Spleen (tissue), 7 donors: ENCODE measurements around the gene SASH3.

Experiments used
- POLR2A ChIP-seq, 3 donors: fragments of 450-650 bp; IDR thresholded peaks; one replicate each; pipeline ENCODE4 v1.5.1; 2017; ENCODE audit warnings: antibody characterized with exemption in 3 of 3, mild to moderate bottlenecking in 1 of 3
- POLR2AphosphoS5 ChIP-seq, 3 donors: sonication (generic); formaldehyde crosslinking; IDR thresholded peaks; one replicate each; pipeline ENCODE4 v1.5.1; 2017; ENCODE audit warnings: antibody characterized with exemption in 3 of 3
- TF ChIP-seq, protein P1 (sequence below), 11 experiments: fragments of 200-600 bp in 7 of 11; fragments of 450-650 bp in 4 of 11; sonication (generic) in 4 of 11; IDR thresholded peaks in 8 of 11; conservative IDR thresholded peaks in 3 of 11; 1 replicate in 7 of 11; 2 replicates in 4 of 11; pipeline versions ENCODE4 v1.4.0 to v1.8.0; 2016 to 2021; ENCODE audit warnings: antibody characterized with exemption in 11 of 11, inconsistent platforms in 4 of 11, mild to moderate bottlenecking in 1 of 11
- donor health status: DM: no; HTN: no; CAD: no; lungs with moderate emphysema.
- donor health status: DM: no; HTN: no; CAD: no.
- donor health status: DM: no; HTN: no; CAD: no.

DNA sequence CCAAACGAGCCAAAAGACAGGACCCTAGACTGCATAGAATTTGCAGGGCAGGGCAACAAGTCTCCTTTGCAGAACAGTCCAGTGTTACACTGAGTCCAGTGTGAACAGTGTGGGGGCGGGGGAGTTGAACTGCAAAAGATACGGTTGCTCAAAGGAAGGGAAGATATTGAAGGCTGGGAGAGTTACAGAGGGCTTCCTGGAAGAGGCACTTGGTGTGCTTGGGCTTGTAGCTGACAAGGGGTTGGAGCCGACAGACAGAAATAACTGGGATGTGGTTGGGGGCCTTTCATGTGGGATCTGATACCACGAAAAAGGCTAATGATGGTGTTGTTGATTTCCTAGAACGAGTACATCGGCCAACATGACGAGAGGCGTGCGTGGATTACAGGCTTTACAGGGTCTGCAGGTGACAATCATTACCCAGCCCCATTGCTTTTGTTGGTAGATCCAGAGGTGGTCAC lies 34.9 kb upstream of the SASH3 start:
- no peak for TF ChIP-seq POLR2A (IDR thresholded peaks at IDR 0.05)
- TF ChIP-seq, protein P1, sequence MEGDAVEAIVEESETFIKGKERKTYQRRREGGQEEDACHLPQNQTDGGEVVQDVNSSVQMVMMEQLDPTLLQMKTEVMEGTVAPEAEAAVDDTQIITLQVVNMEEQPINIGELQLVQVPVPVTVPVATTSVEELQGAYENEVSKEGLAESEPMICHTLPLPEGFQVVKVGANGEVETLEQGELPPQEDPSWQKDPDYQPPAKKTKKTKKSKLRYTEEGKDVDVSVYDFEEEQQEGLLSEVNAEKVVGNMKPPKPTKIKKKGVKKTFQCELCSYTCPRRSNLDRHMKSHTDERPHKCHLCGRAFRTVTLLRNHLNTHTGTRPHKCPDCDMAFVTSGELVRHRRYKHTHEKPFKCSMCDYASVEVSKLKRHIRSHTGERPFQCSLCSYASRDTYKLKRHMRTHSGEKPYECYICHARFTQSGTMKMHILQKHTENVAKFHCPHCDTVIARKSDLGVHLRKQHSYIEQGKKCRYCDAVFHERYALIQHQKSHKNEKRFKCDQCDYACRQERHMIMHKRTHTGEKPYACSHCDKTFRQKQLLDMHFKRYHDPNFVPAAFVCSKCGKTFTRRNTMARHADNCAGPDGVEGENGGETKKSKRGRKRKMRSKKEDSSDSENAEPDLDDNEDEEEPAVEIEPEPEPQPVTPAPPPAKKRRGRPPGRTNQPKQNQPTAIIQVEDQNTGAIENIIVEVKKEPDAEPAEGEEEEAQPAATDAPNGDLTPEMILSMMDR (IDR thresholded peaks at IDR 0.05 in 8 of 11, conservative IDR thresholded peaks at IDR 0.05 in 3 of 11), result no peak
- no peak for TF ChIP-seq POLR2AphosphoS5 (IDR thresholded peaks at IDR 0.05)
